Bone marrow (tissue), 2 donors: ENCODE results near the gene BAZ2B.
"Not testable (repeated sequence)": the region's sequence is repeated elsewhere in the genome, so short reads cannot be mapped to it uniquely, and the experiment has no call there.

Source experiments
- DNase-seq, 2 donors: peaks; one replicate each; lab custom pipeline; 2025; lab: John Stamatoyannopoulos, UW

The BAZ2B gene

DNA sequence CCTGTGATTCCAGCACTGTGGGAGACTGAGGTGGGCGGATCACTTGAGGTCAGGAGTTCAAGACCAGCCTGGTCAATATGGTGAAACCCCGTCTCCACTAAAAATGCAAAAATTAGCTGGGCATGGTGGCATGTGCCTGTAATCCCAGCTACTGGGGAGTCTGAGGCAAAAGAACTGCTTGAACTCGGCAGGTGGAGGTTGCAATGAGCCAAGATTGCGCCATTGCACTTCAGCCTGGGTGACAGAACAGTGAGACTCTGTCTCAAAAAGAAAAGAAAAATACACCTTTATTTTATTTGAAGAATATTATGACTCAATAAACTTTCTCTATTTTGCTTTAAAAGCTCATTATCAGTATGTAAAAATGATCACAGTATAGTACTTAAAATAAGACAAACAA, 81.1 kb downstream of the BAZ2B start:
- DNase-seq: not testable (repeated sequence)

DNA sequence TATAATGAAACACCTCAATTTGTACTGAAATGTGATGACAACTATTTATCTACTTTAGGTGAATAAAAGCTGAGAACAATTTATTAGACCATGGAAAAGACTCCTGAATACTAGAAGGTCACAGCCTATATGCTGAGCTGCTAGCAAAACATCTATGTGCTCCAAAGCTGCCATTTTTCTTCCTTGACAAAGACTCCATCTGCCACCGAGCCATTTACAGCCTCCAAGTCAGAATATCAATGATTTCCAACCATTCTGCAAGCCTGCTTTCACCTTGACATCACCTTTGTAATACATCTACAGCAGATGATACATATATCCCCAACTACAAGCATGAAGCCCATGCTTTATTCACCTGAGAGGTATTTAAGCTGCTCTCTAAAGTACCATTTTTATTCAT, 84.9 kb downstream of the BAZ2B start:
- DNase-seq: no peak

DNA sequence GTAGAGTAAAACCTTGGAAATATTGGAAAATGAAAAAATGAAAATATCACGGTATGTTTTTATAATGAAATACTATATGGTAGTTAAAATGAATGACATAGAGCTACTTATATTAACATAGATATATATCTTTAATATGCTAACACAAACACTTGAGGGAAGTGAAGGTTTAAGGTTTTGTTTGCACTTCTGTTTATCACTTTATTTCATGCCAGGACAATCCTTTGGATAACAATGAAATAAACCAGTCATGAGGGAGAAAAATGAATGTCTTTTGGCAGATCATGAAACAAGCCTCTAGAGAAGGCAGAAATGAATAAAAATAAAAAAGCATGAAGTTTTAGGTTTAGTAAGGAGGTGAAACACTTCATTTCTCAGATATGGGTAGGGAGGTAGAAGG, 89.9 kb downstream of the BAZ2B start:
- no peak for DNase-seq

DNA sequence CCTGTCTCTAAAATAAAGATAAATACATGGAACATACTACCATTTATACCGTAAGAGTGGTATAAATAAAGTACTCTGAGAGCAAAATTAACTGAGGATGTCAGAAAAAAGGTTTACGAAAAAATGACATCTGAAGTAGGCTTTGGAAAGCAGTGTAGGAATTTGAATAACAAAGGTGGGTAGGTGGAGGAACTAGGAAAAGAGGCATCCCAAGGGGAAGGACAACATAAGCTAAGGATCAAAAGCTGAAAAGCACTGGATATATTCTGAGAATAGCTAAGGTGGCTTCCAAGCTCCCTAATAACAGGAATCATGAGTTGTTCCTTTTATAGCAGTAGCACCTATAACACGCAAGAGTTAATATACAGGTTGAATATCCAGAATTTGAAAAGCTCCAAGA, 91.3 kb downstream of the BAZ2B start:
- no peak for DNase-seq

DNA sequence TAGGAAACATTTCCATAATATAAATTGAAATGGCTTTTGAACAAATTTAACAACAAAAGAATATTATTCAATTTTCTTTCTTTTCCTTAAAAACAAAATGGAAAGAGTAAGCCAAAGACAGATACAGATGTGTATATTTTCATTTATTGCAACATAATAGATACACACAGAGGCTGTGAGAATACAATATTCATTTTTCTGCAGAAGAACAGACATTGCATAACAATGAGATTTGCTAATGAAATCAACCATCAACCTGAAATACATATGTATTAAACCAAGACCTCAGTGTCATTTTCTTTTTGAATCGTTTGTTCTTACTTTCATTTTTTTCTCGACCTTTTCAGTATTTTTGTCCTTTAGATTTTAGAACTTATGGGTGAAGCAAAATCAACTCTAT, 95.1 kb downstream of the BAZ2B start:
- DNase-seq: no peak

DNA sequence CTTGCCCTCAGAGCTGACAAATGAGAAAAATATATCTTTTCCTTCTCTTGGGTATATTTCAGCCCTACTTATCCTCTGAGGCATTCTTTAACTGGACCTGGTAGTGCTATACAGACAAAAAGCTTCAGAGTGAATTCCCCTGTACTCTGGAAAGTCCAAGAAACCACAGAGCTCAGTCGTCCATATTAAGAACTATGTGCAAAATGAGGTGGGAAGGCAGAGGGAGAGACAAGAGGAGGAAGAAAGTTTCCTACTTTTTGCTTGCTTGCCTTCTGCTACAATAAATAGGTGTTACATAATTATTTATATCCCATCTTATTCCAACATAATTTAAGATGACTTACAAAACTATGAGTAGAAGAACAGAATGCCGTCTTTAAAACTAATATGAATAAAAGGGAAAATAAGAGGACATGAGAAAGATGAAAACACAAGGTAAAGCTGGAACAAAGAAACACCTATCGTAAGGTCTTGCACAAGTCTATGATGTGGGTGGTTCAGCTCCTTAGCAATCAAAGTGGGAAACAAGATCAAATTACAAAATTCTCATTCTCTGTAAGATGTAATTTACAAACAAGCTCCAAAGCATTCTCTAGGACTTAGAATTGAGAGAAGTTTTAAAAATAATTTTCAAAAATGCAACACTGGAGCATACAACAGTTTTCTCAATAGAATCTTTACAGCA, 97.9 kb downstream of the BAZ2B start:
- no peak for DNase-seq

DNA sequence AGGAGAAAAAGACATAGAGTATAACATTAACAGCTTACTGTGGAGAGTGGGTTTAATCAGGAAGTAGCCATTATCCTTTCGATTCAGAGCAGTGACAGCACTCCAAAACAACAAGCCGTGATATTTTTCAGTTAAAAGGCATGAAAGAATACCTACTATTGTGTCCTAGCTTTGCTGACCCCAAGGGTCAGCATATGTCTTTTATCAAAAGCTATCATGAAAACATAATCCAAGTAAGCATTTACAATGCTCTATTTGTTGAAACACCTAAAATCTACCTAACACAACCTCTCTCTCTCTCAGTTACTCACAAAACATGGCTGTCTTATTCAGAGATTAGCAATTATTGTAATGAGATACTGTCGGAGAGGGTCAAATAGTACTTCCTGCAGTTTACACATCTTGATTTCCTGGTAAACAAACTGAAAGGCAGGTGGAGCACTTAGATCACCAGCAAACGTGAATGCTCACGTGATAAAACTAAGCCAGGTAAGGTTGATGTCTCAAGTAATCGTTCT, 100.0 kb downstream of the BAZ2B start:
- DNase-seq: peak in 1 of 2 donors; percentile 87

DNA sequence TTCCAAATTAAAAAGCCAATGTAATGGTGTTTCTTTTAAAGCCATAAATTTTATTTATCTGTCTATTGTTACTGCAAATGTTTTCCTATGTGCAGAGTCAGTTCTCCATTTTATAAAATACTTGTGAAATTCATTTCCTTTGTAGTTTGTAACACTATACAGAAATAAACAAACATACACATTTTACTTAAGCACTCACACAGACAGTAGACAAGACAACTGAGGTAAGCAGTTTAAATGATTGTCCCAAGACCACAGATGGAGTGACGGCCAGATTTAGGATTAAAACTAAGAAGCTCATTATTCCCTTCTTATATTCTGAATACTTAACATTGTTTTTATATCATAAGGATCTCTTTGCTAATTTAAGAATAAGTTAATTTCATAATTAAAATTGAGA, 100.9 kb downstream of the BAZ2B start:
- DNase-seq: peak in 1 of 2 donors; percentile 24

DNA sequence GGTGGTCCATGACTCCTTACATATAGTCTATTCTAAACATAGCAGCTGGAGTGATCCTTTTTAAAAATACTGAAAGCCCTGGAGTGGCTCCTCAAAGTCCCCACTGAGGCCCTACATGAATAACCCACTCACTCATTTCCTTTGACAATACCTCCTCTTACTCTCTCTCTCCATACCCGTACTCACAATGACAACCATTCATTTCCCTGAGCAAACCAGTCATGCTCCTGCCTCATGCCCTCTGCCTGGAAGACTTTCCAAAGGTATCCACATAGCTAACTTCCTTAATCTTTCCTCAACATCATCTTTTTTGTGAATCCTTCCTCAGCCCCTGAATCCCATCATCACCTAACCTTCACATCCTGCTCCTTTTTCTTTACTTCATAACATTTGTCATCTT, 102.6 kb downstream of the BAZ2B start:
- no peak for DNase-seq

DNA sequence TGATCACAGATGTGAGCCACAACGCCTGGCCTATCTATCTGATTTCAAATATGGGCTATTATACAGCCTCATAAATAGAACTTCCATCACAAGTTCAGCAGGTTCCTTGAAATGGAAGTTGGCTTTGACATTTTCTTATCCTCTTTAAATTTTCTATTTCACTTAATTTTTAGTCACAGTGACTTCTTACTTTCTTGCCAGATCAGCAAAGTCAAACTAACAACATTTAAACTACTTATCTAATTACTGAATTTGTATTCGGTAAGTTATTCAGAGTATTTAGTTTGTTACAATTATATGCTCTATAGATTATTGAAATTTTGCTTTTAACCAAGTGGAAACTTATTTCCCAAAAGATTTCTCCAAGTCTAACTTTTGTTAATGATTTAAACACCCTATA, 108.2 kb downstream of the BAZ2B start:
- no peak for DNase-seq

DNA sequence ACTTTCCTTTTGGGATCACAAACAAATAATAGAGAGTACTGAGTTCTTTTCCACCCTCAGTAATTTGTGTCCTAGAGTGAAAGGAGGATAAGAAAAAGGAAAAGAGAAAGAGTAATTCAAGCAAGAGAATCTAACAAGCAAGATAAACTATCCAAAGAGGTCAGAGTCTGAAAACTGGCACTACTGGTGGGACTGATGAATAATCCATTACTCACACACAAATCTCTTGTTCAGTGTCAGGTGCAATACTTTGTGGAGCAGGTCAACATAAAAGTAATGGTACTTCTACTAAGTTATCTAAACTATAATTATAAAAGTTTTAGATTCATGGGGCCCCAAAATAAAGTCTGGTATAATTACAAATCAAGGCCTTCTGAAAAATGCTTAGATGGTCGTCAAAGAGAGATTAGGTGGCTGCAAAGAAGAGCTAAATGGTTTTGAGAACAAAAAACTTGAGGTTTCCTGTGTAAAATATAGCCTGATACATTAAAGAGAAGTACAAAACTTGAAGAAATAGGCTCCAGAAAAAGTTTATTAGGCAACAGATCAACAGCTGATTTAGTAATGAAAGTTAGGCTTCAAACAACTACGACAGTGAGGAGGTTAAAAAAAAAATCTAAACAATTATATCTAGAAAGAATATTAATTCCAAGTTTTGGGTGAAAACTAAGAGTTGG, 109.4 kb downstream of the BAZ2B start:
- peak in 1 of 2 donors; percentile 42 for DNase-seq

DNA sequence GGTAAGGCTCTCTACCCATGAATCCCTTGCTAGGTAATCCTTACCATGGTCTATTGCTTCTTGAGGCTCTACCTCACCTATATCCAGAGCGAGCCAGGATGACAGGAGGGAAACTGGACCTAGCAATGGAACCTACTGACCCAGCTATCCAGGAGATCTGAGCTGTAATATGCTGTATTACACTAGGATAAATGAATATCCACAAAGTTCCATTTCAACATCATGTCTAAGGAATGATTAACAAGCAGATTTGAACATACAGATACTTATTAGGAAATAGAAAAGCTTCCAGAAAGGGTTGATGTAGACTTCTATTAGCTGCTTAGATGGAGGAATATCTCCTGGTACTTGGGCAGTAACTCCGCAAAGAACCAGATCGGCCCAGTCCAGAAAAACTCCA, 110.1 kb downstream of the BAZ2B start:
- no peak for DNase-seq

DNA sequence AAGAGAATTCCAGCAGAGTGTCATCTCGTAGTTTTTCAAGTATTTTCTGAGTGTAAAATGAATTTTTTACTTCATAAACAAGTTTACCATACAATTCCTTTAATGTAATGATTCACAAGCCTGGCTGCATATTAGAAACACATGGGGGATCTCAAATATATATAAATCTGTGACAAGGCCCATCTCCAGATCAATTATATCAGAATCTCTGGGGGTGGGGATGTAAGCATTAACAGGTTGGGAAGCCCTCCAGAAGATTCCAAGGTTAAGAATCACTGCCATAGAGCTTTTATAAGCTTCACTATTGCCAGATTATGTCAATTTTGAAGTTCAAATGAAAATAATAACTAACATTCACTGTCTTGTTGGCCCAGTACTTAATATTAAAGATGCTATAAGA, 111.2 kb downstream of the BAZ2B start:
- DNase-seq: no peak

DNA sequence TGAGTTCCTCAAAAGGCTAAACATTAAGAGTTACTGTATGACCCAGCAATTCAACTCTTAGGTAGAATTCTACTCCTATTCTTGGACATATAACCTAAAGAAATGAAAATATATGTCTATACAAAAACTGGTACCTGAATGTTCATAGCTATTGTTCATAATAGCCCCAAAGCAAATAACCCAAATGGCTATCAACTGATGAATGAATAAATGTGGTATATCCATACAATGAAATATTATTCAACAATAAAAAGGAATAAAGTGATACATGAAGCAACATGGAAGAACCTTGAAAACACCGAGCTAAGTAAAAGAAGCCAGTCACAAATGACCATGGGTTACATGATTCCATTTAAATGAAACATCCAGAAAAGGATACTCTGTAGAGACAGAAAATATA, 114.6 kb downstream of the BAZ2B start:
- no peak for DNase-seq

DNA sequence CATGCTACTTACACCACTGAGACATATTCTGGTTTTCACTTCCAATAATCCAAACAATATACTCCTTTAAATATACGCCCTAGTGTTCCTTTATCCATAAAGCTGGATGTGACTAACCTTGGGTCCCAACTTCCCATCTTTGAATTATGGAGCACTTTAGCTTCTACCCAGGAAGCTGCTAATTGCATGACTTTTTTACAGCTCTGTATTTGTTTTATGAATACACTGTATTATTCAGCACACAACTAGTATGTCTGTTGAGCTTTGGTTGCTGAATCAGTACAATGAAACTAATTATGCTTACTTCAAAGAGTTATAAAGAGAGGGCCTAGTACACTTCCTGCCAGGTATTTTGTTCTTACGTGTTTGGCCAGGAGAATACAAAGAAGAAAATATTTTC, 118.5 kb downstream of the BAZ2B start:
- DNase-seq: no peak

DNA sequence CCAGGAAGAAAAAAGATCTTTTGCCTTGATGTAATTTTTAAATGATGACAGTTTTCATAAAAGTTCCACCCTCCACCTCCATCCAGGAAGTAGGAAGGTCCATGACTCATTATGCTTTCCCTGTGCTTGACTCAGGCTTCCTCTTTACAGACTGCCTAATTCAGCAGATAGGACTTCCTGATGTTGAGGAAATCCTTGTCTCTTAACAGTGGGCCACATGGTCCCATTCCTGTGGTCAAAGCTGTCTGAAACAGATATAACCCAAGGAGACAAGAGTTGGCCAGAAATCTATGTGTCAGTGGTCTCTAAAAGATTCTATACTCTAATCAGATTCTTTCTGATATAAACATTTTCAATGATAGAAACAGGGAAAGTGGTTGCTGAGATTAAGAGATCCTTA, 119.1 kb downstream of the BAZ2B start:
- peak in 1 of 2 donors; percentile 89 for DNase-seq

DNA sequence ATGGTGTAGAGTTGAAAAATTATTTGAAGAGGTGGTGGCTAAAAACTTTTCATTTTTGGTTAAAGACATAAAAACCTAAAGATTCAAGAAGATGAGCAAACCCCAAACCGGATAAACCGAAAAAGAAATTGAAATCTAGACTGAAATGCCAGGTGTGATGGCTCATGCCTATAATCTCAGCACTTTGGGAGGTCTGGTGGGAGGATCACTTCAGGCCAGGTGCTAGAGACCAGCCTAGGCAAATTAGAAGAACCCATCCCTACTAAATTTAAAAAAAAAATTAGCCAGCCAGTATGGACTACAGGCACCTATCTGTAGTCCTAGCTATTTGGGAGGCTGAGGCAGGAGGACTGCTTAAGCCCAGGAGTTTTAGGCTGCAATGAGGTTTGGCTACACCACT, 126.9 kb downstream of the BAZ2B start:
- no peak for DNase-seq

DNA sequence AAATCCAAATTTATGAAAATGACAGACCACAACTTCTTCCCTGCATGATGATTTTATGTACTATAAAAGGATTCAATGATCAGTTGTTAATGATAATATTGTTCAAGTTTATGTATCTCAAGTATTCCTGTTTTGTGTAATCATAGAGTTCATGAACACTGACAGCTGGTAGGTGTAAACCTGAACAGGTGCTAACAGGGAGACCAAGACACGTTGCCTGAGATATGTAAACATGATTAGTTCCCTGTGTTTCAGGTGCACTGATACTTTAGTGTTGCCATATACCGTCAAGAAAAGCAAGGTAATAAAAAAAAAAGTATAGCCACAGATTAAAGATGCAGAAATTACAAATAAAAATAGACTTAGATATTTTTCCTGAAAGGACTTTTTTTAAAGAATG, 131.8 kb downstream of the BAZ2B start:
- DNase-seq: no peak

DNA sequence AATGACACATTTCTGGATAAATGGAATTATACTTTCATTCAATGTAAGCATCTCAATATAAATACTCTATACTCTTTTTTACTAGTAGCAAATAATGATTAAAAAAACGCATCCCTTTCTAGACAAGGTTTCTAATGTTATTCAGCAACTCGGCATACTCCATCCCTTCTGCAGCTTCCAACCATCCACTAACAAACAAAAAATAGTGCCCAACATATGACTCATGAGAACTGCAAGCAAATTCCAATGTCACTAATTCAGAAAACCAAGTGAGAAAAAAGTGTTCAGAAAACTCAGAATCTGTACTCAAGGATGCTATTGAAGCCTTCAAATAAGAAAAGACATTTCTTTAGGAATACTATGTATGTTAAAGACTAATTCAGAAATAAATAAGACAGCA, 140.0 kb downstream of the BAZ2B start:
- no peak for DNase-seq

DNA sequence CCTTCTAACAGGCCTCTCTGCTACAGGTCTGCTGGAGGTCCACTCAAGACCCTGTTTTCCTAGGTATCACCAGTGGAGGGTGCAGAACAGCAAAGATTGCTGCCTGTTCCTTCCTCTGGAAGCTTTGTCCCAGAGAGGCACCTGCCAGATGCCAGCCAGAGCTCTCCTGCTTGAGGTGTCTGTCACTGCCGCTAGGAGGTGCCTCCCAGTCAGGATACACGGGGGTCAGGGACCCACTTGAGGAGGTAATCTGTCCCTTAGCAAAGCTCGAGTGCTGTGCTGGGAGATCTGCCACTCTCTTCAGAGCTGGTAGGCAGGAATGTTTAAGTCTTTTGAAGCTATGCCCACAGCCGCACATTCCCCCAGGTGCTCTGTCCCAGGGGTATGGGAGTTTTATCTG, 140.6 kb downstream of the BAZ2B start:
- no peak for DNase-seq

DNA sequence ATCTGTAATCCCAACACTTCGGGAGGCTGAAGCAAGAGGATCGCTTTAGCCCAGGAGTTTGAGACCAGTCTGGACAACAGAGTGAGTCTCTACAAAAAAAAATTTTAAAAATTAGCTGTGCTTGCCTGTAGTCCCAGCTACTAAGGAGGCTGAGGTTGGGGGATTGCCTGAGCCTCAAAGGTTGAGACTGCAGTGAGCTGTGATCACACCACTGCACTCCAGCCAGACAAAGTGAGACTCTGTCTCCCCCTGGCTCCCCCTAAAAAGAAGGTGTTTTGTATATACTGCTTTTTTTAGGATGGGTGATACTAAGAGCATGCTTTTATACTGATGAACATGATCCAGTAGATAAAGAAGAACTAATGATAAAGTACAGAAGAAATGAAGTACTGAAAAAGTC, 145.0 kb downstream of the BAZ2B start:
- no peak for DNase-seq

DNA sequence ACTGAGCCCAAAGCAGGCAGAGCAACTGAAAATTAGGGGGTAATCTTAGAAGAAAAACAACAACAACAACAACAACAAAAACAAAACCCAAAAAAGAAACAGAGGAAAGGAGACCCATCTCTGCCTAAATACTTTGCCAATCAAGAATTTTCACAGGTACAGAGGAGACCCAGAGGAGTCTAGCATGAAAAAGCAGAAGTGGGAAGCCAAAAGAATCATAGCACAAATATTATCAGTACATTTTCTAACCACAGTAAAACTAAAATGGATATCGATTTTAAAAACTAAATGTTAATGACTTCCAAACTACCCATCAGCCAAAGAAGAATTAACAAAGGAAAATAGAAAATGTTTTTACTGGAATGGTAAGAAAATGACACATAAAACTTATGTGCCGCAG, 148.1 kb downstream of the BAZ2B start:
- DNase-seq: no peak

DNA sequence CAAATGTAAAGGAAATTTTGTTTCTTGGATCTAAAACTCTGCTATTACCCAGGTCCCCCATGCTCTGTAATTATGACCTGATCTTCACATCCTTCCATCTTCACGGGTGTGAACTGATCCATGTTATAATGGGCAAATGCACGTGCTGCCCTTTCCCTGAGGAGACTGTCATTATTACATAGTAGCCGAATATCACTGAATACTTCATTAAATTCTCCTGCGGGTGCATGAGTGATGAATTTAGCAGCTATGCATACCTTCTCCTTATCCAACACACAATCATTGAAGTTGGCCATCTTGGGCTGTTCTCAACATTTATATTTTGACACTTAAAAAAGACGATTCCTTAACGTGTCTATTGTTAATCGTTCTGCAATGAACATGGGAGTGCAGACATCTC, 153.4 kb downstream of the BAZ2B start:
- no peak for DNase-seq
